NCI-H1092 (cell line): Measurements from ENCODE around the gene ANKRD6.

ENCODE experiments used
- DNase-seq: peaks from one replicate; lab custom pipeline; 2025; lab: John Stamatoyannopoulos, UW

Gene ANKRD6

GRCh38 chr6:89657445-89658158, 224.7 kb downstream of the ANKRD6 start:
- DNase-seq: no peak

DNA sequence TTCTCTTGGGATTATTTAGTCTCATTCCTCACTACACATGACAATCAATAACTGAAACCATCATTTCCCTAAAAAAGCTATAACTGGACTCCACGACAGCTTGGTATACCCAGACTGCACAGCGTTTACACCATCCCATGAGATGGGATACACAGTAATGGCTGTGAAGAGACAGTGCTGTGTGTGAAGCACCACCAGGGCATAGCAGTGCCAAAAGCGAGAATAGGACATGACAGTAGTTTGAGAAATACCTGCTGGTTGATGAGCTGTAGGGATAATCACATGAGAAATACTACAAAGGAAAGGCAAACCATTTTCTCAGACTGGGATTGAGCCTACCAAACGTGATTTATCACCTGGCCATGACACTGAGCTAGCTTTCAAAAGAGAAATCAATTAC, 228.0 kb downstream of the ANKRD6 start:
- DNase-seq: no peak

- DNase-seq: no peak
Observed at GRCh38 chr6:89661559-89661958, 228.6 kb downstream of the ANKRD6 start.

- no peak for DNase-seq
Observed at GRCh38 chr6:89662659-89663223, 229.8 kb downstream of the ANKRD6 start.

GRCh38 chr6:89667872-89668556, 235.1 kb downstream of the ANKRD6 start:
- no peak for DNase-seq

DNA sequence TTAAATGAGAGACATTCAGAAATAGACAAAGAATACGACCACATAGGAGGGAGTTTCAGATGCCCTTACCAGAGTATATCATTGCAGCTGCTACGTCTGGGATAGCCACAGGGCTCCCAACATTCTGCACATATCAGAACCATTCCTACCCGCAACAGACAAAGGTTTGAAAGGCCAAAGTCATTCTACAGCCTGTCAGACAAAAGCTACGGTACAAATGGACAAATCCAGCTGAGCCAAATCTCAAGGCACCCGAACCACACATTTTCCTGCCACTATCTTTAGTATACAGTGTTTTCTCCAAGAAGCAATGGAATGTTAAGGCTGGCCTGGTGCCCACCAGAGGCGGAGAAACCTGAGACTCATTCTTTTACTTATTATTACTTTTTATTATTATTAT, 236.1 kb downstream of the ANKRD6 start:
- no peak for DNase-seq

- no peak for DNase-seq
Observed at GRCh38 chr6:89670935-89671565, 238.1 kb downstream of the ANKRD6 start.

DNA sequence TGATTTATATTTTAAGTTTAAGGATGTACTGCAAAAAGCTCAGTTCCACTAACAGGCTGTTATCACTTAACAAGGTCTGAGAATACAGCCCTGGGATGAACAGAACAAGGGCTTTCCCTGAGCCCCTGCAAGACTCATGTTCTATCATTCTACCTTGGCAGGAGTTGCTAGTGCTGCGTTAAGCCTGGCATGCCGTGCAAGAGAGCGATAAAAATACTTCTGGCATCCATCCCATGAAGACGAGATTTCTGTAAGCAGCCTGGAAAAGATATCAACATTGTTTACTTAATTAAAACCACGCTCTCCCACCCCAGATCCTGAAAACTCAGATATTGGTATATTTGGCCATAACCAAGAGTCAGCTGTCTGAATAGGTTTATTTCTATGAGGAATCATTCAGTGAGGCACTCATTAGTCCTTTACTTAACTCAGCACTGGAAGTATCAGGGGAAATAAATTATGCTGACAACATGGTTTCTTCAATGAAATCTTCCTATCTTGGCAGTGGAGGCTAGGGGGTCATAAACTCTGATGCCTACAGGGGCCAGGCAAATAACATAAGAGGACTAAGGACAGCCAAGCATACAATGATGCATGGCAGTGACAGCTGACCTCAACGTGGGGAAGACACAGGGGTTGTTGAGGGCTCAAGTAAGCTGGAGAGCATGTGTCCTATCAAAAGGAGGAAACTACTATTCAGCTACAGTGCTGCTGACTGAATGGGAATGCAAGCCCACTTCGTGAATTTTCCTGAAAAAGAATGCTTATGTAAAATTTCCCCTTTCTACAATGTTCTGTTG, 243.2 kb downstream of the ANKRD6 start:
- no peak for DNase-seq

DNA sequence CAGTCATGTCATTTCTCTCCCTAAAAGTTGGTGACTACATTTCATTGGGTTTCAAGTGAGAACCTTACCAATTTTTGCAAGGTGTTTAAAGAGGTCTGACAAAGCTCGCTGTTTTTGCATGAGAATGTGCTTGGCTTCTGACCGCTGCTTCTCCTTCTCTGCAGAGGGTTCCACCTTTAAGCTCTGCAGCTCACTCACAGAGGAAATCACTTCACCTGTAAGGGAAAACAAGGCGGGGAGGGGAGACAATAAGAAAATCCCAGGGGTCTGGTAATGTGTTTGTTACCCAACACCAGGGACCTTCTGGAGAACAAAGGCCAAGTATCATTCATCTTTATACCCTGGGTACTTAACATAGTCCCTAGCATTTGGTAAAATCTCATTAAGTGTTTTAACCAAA, 245.6 kb downstream of the ANKRD6 start:
- DNase-seq: no peak

DNA sequence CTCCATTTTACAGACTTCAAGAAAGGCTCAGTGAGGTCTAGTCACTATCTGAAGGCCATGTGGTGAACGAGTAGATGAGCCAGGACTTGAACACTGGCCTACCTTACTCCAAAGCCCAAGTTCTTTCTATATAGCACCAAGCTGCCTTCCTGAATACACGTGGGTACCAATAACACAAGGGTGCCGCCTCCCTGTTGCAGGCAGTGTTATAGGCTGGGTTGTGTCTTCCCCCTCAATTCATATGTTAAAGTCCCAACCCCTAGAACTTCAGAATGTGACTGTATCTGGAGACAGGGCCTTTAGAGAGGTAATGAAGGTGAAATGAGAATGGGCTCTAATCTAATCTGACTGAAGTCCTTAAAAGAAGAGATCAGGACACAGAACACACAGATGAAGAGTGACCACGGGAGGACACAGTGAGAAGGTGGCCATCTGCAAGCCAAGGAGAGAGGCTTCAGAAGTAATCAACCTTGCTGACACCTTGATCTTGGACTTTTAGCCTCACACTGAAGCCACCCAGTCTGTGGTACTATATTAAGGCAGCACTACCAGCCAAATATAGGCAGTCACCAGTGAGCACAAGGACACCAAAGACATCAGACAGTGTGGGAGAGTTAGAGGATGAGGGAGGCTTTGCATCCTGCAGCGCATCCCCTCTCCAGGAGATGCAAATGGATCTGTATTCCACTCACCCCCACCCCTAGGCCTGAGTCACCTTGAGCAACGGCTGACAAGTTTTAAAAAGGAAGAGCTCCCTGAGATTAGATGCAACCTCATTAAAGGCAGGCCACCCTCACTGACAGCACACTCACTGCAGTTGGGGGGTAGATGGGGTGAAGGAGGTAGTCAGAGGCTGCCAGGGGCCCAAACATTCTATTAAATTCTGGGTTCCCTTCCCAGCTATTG, 246.5 kb downstream of the ANKRD6 start:
- no peak for DNase-seq

DNA sequence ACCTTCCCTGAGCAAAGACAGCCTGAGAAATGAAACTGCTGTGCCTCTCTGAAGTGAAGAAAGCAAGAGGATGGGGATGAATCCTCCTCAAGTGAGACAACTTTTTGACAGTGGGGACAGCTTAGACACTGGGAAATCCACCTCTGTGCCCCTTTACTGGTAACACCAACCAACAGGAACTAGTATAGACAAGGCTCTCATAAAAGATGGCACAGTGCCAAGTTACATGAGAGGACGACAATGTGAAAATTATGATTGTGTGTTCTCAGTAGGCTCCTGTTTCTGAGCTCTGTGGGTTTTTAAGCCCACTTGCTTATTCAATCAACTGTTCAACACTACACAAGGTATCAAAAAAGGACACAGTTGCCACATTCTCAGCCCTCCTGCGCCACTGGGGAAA, 247.2 kb downstream of the ANKRD6 start:
- no peak for DNase-seq

DNA sequence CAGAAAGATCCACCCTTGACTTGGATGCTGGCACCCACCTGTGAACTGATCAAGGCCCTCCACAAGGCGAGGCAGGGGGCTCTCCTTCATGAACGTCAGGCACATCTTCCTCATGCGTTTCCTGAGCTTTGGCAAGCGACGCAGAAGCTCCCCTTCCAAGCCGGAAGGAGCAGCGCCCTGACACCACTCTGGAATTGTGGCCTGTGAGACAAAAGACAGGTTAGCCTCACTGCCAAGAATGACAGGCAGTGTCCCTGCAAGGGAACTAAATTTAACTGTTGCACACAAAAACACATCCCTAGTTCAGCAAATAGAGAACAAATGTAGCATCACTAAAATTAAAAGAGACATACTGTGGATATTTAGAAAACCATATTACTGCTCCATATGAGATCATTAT, 247.6 kb downstream of the ANKRD6 start:
- DNase-seq: no peak

DNA sequence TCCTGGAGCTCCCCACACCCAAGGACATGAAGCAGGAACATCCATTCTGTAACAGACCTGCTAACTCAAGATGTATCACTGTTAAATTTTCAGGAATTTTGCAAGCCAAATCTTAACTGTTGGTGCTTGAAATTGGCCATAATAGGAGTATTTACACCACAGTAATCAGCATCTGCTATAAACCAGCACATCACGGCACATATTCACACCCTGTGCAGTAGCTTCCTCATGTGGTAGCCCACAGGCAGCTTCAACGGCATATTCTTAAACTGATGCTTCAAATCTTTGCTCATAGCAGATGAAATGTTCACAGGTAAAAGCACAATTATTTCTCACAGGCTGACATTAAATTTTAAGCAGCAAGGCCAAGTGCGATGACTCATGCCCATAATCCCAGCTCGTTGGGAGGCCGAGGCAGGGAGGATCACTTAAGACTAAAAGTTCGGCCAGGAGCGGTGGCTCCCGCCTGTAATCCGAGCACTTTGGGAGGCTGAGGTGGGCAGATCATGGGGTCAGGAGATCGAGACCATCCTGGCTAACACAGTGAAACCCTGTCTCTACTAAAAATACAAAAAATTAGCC, 249.1 kb downstream of the ANKRD6 start:
- no peak for DNase-seq

DNA sequence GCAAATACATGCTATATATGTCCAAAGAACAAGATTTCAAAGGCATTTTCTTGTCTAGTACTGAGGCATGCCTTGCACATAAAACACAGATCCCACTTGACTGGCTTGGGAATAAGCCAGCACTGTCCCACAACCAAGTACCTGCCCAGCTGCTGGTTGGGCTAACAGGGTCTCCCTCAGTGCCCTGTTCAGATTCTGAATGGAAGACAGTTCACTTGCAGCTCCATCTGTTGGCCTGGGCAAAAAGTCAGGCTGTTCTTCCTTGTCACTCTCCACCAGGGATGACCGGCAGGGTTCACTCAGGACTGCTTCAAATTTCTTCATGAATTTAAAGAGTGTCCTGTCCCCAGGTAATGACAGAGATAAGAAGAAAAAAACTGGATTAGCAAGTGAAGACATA, 250.0 kb downstream of the ANKRD6 start:
- no peak for DNase-seq
